ENCODE data around the gene KCNK13.

Gene KCNK13

GRCh38 chr14:90132821-90133570, 71.2 kb downstream of the KCNK13 start:
- no peak for DNase-seq (ENCODE audit: low spot score)

GRCh38 chr14:90136904-90137303, 75.1 kb downstream of the KCNK13 start:
- DNase-seq (ENCODE audit: low spot score), result no peak

GRCh38 chr14:90137807-90138206, 76.0 kb downstream of the KCNK13 start:
- DNase-seq (ENCODE audit: low spot score), result no peak

- no peak for DNase-seq (ENCODE audit: low spot score)
These were observed 77.4 kb downstream of the KCNK13 start for GRCh38 chr14:90139199-90139598.

- no peak for DNase-seq (ENCODE audit: low spot score)
These were observed 78.6 kb downstream of the KCNK13 start for GRCh38 chr14:90140298-90140955.

- no peak for DNase-seq (ENCODE audit: low spot score)
These were observed 79.1 kb downstream of the KCNK13 start for GRCh38 chr14:90140956-90141316.

- no peak for DNase-seq (ENCODE audit: low spot score)
These were observed 91.6 kb downstream of the KCNK13 start for GRCh38 chr14:90153429-90153828.

- DNase-seq (ENCODE audit: low spot score), result no peak
These were observed 92.3 kb downstream of the KCNK13 start for GRCh38 chr14:90154110-90154509.

GRCh38 chr14:90159146-90159545, 97.4 kb downstream of the KCNK13 start:
- DNase-seq (ENCODE audit: low spot score), result no peak

GRCh38 chr14:90159688-90160087, 97.9 kb downstream of the KCNK13 start:
- no peak for DNase-seq (ENCODE audit: low spot score)

GRCh38 chr14:90161129-90161528, 99.3 kb downstream of the KCNK13 start:
- no peak for DNase-seq (ENCODE audit: low spot score)

- DNase-seq (ENCODE audit: low spot score), result no peak
These were observed 106.8 kb downstream of the KCNK13 start for GRCh38 chr14:90168425-90169105.

- no peak for DNase-seq (ENCODE audit: low spot score)
These were observed 113.8 kb downstream of the KCNK13 start for GRCh38 chr14:90175631-90176030.

- no peak for DNase-seq (ENCODE audit: low spot score)
These were observed 115.9 kb downstream of the KCNK13 start for GRCh38 chr14:90177539-90178189.

GRCh38 chr14:90179357-90179756, 117.6 kb downstream of the KCNK13 start:
- DNase-seq (ENCODE audit: low spot score), result no peak

- DNase-seq (ENCODE audit: low spot score), result no peak
These were observed 118.3 kb downstream of the KCNK13 start for GRCh38 chr14:90179809-90180779.

GRCh38 chr14:90184094-90184493, 122.3 kb downstream of the KCNK13 start:
- no peak for DNase-seq (ENCODE audit: low spot score)

GRCh38 chr14:90184571-90185266, 122.9 kb downstream of the KCNK13 start:
- DNase-seq (ENCODE audit: low spot score), result peak; percentile 50

- DNase-seq (ENCODE audit: low spot score), result no peak
These were observed 126.8 kb downstream of the KCNK13 start for GRCh38 chr14:90188588-90188987.

GRCh38 chr14:90191154-90191553, 129.4 kb downstream of the KCNK13 start:
- DNase-seq (ENCODE audit: low spot score), result no peak

- no peak for DNase-seq (ENCODE audit: low spot score)
These were observed 129.8 kb downstream of the KCNK13 start for GRCh38 chr14:90191585-90191984.
